Measurements from ENCODE around the gene HPSE2.
"Not testable (repeated sequence)": the region's sequence is repeated elsewhere in the genome, so short reads cannot be mapped to it uniquely, and the experiment has no call there.

Gene HPSE2

DNA sequence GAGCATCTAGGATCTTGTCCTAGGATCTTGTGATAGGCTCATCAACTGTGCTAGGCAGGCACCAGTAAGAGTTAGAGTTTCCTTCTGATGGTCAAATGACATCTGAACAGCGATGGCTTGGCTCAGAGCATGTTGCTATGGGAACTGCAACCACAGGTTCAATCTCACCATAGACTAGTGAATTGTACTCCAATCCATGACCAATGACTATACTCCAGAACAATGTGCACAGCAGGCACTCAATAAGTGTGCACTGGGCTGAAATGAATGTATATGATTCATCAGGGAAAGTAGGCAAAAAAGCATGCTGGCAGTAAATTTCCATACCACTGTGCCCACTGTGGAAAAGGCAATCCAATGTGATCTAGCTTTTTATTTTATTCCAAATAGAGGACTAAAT lies 625.4 kb downstream of the HPSE2 start:
- no peak for DNase-seq

DNA sequence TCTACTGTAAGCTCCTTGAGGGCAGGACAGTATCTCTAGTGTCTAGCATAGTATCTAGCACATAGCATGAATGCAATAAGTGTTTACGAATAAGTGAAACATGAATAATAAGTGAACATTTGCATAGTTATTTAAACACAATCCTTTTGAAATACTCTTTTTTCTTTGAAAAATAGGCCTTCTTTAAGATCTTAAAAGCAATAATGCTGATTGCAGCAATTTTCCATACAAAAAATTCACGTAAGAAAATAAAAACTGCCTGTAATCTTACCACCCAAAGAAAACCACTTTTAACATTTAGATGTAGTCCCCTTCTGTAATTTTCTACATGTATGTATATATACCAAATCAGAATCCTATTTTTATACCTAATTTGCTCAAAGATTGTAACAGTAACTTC lies 626.4 kb downstream of the HPSE2 start:
- no peak for DNase-seq

DNA sequence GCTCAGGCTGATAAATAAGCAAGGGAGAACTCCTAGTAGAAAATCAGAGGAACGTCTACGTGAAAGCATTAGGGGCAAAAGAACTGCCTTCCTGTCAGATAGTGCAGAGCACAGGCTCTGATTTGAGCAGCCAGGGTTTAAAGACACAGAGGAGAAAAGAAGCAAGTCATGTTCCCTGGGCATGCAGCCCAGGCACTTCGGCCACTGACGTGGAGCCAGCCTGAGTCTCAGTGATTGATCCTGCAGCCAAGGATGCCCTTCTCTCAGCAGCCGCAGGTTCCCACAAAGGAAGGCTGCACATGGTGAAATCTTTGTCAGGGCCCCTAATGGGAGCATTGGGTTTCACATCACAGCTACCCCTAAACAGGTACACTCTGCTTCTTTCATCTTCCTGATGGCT lies 627.2 kb downstream of the HPSE2 start:
- no peak for DNase-seq

DNA sequence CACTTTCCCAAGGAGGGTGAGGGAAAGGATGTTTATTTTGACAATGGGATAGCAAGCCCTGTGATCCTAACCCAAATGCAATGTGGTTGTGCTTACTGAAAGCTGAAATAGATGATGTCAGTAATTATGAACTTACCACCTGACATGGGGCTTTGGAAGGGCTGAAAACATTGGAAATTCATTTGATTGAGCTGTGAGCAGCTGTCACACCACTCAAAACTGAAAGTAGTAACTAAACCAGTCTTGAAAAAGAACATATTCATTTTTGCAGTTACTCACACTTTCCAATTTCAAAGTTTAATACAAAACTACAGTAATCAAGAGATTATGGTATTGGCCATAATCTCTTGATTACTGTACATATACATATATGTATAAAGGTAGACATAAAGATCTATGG lies 633.4 kb downstream of the HPSE2 start:
- DNase-seq: no peak

DNA sequence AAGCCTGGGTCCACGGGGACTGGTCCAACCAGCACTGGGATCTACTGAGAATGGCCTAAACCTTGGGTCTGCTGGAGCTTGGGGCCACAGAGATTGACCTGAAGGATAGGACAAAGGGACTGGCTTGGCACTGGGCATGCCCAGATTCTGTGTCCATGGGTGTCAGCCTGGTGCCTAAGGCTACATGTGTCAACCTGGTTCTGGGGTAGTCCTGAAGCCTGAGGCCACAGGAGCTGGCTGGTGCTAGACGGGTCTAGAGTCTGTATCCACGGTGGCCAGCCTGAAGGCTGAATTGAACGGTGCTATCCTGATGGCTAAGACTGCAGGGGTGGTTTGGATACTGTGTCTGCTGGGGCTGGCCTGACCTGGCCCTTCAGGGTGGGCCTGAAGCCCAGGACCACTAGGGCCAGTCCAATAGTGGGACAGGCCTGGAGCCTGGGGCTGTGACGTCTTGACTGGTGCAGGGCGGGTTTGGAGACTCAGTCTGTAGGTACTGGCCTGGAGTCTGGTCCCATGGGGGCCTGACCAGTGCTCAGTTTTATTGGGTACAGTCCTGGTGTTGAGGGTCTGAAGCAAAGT lies 636.5 kb downstream of the HPSE2 start:
- DNase-seq: no peak

DNA sequence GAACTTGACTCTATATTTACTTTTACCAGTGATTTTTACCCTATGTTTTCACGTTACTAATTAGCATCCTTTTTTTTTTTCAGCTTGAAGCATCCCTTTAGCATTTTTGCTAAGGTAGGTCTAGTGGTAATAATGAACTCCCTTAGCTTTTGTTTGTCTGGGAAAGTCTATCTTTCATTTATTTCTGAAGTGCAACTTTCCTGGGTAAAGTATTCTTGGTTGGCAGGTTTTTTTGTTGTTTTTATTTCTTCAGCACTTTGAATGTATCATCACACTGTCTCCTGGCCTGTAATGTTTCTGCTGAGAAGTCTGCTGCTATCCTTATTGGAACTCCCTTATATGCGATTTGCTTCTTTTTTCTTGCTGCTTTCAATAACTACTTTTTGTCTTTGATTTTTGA lies 639.2 kb downstream of the HPSE2 start:
- DNase-seq: no peak

DNA sequence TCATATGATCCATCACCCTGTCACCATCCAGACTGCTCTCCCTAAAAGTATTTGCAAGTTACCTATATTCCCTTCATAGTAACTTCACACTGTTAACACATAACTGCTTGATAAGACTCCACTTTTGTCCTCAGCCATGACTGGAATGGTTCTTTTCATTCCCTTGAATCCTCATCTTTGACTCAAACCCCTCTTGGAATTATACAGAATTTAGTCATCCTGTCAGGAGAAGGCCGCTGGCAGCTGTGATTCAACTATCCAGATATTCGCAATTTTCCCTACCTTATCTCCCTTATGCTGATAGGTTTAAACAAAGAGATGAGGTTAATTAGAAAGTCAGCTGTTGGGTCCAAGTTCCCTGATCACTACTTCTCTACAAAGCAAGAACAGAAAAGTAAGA lies 646.0 kb downstream of the HPSE2 start:
- DNase-seq: no peak

DNA sequence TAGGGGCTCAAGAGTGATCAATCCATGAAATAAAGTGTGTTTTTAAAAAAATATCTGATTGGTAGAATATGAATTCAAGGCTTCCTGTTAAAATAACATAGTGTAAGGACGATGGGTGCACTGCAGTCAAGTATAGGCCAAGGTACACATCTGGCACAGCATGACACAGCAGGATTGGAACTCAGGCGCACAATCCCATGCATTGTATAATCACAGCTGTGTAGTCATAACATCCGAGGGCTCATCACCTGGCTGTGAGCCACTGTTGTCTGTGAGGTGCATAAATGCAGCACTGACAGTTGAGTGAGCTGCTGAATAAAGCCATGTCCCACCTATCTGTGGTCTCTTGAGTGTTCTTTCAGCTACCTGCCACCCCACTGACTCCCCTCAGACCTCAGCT lies 646.6 kb downstream of the HPSE2 start:
- no peak for DNase-seq

DNA sequence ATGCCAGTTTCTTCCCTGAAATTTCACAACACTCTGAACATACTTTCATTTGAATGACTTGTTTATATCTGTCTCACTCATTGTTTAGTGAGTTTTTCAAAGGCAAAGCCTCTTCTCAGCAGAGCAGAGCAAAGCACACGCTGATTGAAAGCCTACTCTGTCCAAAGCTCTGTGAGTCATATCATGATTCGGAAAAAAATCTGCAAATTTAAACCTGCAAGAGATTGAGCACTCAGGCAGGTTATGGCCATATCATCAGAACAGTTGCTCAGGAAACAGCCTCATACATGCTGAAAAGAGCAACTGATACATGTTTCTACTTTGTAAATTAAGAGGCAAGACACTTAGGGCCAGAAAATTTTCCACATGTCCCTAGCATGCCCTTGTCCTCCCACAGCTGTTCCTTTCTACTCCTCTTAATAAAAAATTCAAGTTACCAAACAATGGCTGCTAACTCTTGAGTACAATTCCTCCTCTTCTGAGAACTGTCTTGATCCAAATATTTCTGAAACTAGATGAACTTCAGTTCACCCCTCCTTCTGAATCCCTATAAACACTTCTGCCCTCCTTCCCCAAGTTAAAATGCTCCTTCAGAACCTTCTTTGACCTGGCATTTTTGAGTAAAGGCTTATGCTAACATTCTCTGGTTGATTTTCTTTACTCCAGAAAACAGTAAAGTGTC lies 648.4 kb downstream of the HPSE2 start:
- no peak for DNase-seq

DNA sequence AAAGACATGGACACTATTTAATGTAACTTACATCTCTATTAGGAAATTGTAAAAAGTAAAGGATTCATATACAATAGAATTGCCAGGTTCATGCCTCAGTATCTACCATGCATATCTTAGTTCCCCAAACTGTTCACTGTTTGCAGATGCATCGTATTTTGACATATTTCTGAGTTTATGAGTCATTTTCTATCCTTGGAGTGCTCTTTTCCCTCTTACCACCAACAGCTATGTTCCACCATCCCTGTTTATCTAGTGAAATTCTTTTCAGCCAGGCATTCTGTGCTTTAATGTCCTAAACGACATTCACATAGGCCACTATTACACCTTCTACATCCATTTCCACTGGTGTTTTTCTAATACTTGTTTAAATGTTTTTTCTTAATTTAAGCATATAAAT lies 649.6 kb downstream of the HPSE2 start:
- DNase-seq: no peak

DNA sequence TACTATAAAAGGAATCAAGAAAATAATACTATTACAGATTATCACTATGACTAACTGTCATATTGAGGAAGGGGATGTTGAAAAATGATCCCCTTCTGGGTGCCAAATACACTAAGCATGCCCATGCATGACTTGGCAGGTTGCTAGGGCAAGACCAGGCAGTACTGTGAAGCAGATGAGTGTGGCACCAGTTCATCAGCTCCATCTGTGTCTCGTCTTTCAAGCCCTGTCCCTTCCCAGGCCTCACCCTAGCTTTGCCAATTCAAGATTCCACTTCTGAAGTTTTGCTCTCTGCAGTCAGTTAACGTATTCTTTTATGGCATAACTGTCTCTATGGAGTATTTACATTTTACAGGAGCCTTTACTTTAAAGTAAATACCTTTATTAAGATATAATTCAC lies 653.3 kb downstream of the HPSE2 start:
- no peak for DNase-seq

DNA sequence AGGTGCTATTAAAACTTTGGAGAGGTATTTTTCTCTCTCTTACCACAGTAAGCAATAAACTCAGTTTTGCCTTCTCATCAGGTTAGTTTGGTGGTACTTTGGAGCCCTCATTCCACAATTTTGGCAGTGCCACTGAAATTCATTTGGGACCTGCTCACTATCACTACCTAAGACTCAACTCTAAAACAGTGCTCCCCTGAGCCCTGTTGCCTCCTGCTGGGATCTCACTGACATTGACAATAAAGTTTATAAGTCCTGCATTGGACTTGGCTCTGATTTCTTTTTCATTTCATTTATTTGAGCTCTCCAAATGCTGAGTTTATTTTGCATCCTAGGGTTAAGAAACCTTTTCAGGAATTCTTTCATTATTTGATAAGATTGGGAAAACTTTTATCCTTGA lies 658.1 kb downstream of the HPSE2 start:
- no peak for DNase-seq

DNA sequence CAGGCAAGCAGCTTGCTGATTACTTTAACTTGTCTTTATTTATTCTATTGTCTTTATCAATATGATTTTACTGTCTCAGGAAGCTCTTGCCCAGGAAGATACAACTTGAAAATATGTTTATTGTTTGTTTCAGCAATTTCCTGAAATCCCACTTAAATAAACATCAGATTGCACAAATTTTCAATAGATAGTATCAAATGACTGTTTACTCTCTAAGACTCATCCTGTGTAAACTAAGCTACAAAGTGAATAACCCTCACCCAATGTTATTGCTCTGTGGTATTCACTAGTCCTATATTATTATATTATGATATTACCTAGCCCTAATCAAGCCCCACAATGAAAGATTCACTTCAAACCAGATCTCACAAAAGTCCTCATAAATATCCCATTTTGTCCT lies 658.5 kb downstream of the HPSE2 start:
- no peak for DNase-seq

DNA sequence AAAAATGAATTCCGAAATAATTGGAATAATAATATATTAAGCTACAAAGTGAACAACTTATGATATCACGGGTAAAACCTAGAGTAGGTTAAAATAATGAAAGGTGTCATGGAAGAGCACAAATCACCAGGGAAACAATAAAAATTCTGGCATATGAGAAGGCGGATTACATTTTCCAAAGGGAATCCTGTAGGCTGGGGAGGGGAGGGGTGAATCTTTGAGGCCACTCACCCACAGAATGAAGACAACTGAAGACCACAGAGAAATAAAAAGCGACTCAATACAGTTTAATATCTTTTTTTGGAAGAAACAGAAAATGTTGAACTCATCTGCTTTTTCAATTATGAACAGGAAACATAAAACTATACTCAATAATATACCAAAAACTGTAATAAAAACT lies 659.6 kb downstream of the HPSE2 start:
- no peak for DNase-seq

DNA sequence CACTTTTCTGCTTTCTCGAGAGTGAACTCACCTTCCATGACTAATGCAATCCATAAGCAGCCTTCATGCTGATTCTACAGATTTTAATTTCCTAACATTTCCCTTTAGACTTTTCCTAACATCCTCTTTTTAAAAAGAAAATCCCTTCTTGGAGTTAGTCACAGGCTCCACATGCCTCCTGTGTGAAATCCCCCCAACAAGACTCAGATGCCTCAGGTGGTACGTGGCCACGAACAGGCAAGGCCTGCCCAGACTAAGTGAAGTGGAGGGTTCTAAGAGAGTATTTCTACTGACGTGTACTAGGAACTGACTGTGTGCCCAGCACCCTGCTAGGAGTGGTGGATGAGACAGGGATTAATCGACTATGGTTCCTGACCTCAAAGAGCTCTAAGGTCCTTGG lies 663.1 kb downstream of the HPSE2 start:
- no peak for DNase-seq

DNA sequence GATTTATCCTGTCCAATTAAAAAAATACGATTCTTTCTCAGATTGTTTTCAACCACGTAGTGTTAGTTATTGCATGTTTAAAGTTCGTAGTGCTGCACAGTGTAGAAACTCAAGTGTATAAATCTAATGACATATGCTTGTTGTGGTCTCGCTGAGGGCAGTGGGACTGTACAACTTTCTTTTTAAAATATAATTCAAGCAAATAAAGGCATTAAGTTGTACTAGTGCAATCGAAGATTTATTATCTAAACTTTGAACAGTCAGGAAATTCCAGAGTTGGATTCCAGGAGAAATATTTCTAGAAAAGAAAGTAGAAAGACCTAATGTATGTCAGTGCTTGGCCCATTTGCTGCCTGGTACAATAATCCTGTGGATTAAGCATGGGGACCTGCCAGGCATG lies 664.8 kb downstream of the HPSE2 start:
- DNase-seq: no peak

DNA sequence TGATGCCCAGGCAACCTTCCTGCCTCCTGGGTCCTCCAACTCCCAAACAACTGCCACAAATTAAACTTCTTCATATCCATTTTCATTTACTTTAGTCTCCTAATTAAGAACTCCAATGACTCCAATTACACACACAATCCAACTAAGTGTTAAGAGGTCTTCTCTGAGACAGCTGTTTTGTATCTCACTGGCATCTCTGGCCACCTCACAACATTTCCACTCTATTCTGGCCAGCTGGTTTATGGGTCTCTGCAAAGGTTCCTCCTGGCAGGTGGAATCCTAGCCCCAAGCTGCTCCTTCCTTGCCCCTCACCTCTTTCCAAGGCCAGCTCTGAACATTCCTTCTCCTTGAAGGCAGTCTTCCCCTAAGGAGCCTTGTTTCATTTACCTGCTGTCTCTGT lies 665.8 kb downstream of the HPSE2 start:
- DNase-seq: no peak

DNA sequence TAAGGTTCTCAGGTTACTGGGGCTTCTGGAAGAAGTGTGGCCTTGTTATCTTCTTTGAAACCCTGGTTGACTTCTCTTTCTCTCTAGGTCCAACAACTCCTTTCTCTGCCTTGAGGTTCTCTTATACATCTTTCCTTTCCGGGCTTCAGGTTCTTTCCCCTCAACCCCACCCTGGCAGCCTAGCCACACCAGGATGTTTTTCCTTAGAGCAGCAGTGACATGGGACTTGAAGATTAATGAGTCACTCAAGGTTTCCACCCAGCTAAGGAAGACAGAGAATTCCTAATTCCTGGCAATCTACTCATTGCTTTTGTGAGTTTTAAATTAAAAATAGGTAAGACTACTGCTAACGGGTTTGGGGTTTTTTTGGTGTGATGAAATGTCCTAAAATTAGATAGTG lies 667.1 kb downstream of the HPSE2 start:
- DNase-seq: no peak

DNA sequence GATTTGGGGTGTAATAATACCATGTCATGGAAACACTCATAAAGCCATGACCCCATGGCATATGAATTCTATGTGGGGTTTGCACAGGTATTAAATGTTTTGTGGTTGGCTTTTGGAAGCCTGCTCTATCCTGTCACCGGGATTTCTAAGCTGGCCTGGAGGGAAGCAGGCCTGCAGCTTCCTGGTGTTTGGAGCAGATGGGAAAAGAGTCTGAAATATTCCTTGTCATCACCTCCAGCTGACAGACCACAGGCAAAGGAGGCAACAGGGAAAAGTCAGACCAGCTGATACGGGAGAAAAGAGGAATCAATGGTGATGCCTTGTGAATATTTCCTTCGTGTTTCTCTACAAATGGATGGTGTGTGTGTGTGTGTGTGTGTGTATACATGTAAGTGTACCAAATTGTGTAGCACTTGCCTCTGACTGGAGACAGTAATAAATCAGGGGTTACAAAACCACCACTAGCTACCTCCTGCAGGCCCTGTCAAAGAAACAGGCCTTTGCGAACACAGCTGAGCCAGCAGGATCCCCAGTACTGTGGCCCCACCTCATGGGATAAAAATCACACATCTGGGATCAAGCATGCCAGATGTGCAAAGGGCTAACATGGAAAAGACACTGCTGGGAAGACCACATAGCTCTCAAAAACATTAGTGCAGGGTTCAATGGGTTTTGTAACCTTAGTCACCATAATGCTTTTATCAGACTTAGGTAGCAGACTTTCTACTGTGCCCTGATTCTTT lies 668.1 kb downstream of the HPSE2 start:
- DNase-seq: no peak

DNA sequence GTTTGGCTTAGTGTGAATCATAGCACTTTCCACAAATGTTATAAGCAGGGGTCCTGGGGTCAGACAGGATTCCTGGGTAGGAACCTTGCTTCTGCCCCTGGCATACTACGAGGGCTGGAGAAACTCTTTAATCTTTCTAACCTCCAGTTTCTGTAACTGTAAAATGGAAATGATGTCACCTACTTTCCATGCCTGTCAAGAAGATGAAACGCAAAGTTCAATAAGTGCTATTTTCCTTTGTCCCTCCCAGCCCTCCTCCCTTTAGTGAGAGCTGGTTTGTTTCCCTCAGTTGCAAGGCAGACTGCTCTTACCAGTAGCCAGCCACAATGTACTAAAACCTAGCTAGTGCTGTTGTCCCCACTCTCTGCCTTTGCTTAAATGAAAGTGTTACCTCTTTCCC lies 671.8 kb downstream of the HPSE2 start:
- DNase-seq: no peak

DNA sequence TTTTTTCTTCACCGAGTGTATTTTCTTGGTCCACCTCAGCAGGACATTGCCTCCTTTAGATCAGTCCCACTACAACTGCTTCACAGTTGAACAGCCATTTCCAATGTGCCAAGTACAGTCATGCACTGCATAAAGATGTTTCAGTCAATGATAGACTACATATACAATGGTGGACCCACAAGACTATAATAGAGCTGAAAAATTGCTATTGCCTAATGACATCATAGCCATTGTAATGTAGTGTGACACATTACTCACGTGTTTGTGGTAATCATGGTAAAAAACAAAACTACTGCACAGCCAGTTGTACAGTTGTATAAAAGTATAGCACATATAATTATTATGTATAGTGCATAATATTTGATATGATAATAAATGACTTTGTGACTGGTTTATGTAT lies 675.1 kb downstream of the HPSE2 start:
- no peak for DNase-seq

DNA sequence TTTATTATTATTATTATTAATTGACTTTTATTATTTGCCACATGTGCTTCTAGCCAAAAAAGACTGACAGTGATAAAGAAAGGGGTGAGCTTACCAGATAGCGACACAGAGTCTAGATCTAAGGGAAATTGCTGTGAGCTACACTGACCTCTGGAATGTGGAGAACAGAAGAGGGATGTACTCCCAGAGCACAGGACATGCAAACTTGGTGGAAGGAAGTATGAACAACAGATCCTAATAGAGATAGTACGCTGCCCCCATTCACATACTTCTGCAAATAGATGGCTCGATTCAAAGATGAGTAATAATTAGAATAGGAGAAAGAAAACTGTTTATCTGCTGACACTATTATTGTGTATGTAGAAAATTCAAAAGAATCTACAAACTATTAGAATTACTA lies 679.6 kb downstream of the HPSE2 start:
- no peak for DNase-seq

DNA sequence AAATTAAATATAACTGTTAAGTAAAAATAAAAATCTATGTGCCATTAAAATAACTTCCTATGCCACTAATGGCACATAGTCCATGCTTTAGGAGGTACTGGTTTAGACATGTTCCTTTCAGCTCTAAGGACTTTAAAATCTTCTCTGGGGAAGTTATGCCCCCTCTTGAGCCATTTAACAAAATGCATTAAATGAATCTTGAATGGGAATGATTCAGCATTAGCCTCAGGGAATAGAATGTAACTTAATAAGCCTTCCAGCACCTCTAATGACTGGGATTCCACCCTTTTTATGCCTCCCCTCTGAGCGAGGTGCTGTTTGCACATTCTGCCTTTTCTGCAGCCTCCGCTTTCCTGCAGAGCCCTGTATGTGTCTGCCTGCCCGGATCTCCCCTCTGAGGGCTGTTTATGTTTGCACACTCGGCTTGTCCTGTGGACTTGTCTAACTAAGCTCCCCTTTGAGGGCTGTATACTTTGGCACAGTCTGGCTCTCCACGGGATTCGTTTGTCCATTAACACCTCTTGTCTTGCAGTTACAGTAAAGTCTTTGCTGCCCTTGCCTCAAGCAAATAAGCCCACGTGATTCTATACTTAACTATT lies 680.5 kb downstream of the HPSE2 start:
- no peak for DNase-seq

DNA sequence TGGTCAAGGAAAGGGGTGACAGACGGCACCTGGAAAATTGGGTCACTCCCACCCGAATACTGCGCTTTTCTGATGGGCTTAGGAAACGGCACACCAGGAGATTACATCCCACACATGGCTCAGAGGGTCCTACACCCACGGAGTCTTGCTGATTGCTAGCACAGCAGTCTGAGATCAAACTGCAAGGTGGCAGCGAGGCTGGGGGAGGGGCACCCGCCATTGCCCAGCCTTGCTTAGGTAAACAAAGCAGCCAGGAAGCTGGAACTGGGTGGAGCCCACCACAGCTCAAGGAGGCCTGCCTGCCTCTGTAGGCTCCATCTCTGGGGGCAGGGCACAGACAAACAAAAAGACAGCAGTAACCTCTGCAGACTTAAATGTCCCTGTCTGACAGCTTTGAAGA lies 694.1 kb downstream of the HPSE2 start:
- DNase-seq: not testable (repeated sequence)

Measured in CD4-positive, alpha-beta T cell treated with Interleukin-4 for 1 hour (primary cell).